ELF-1 (cell line): ENCODE data around the gene STX17.
"Not testable (repeated sequence)": the region's sequence is repeated elsewhere in the genome, so short reads cannot be mapped to it uniquely, and the experiment has no call there.

Experiments used
- DNase-seq: peaks from one replicate; pipeline ENCODE4 v3.0.0-alpha.2; 2016; ENCODE audit warnings: low read depth, low spot score

Gene STX17

GRCh38 chr9:99906403-99907207 lies at the start of gene STX17:
TSS of gene STX17 (plus strand) at chr9:99906654. CDS start at chr9:99915240, 8,586 bp downstream.
- peak; percentile 86 for DNase-seq

- DNase-seq: not testable (repeated sequence)
Observed at GRCh38 chr9:99857576-99857975, 48.9 kb upstream of the STX17 start.

- no peak for DNase-seq
Observed at GRCh38 chr9:99858087-99858486, 48.4 kb upstream of the STX17 start.

- DNase-seq: no peak
Observed at GRCh38 chr9:99859243-99859980, 47.0 kb upstream of the STX17 start.

- no peak for DNase-seq
Observed at GRCh38 chr9:99860266-99860665, 46.2 kb upstream of the STX17 start.

GRCh38 chr9:99863955-99864354 lies 42.5 kb upstream of the STX17 start:
- no peak for DNase-seq

- no peak for DNase-seq
Observed at GRCh38 chr9:99866398-99866797, 40.1 kb upstream of the STX17 start.

GRCh38 chr9:99867536-99867935 lies 38.9 kb upstream of the STX17 start:
- DNase-seq: no peak

- DNase-seq: no peak
Observed at GRCh38 chr9:99867968-99868367, 38.5 kb upstream of the STX17 start.

GRCh38 chr9:99868845-99869244 lies 37.6 kb upstream of the STX17 start:
- DNase-seq: no peak

GRCh38 chr9:99870126-99870525 lies 36.3 kb upstream of the STX17 start:
- no peak for DNase-seq

- DNase-seq: no peak
Observed at GRCh38 chr9:99873531-99873930, 32.9 kb upstream of the STX17 start.

GRCh38 chr9:99873943-99874584 lies 32.4 kb upstream of the STX17 start:
- DNase-seq: no peak

GRCh38 chr9:99876190-99876589 lies 30.3 kb upstream of the STX17 start:
- no peak for DNase-seq

- no peak for DNase-seq
Observed at GRCh38 chr9:99878651-99879050, 27.8 kb upstream of the STX17 start.

GRCh38 chr9:99881769-99882168 lies 24.7 kb upstream of the STX17 start:
- no peak for DNase-seq

GRCh38 chr9:99885747-99886146 lies 20.7 kb upstream of the STX17 start:
- no peak for DNase-seq

GRCh38 chr9:99889120-99889519 lies 17.3 kb upstream of the STX17 start:
- DNase-seq: no peak

- DNase-seq: peak; percentile 73
Observed at GRCh38 chr9:99894826-99895225, 11.6 kb upstream of the STX17 start.

- no peak for DNase-seq
Observed at GRCh38 chr9:99895510-99895909, 10.9 kb upstream of the STX17 start.

GRCh38 chr9:99896119-99896518 lies 10.3 kb upstream of the STX17 start:
- DNase-seq: no peak

- no peak for DNase-seq
Observed at GRCh38 chr9:99903393-99903792, 3.1 kb upstream of the STX17 start.
